H1 (cell line): Measurements from ENCODE around the gene GLB1L3. TPM values are rescaled to one million over a fixed set of nuclear protein-coding genes. Genes with fewer than 3 reads are reported as not detected.

ENCODE experiments used
- CBX8 ChIP-seq: fragments of 300-800, 300-1000 bp; sonication (generic); IDR thresholded peaks from 2 replicates; pipeline ENCODE4 v1.7.1; 2016; ENCODE audit warnings: low read depth, low read length, borderline replicate concordance
- FOSL1 ChIP-seq: IDR thresholded peaks from 2 replicates; pipeline ENCODE4 v1.6.1; 2011; ENCODE audit warnings: mild to moderate bottlenecking, low read depth, low read length, moderate library complexity; ENCODE audit not compliant: insufficient read depth
- KDM1A ChIP-seq: fragments of 200-600, 300-600 bp; sonication (generic); IDR thresholded peaks from 2 replicates; pipeline ENCODE4 v1.7.1; 2016; ENCODE audit warnings: mild to moderate bottlenecking, low read length, borderline replicate concordance
- SIRT6 ChIP-seq: IDR thresholded peaks from one replicate; pipeline ENCODE4 v1.7.1; 2012; ENCODE audit warnings: low read length, inconsistent platforms
- TBP ChIP-seq: IDR thresholded peaks from 2 replicates; pipeline ENCODE4 v1.6.1; 2011; ENCODE audit warnings: low read depth, low read length, improper control_type of control experiment
- polyA plus RNA-seq, 7 experiments: library from polyadenylated mRNA; depleted of rRNA in 3 of 7; stranded (reverse) in 5 of 7; unstranded in 2 of 7; fragments of >200 nt in 5 of 7; fragments of 200-250 nt in 2 of 7; gene quantifications; 1 replicate in 5 of 7; 2 replicates in 1 of 7; 4 replicates in 1 of 7; pipeline versions ENCODE4 v1.2.1 to v1.2.3, GENCODE V29; 2011 to 2013; ENCODE audit warnings: missing spikeins in 2 of 7, mixed read lengths in 2 of 7
- total RNA-seq: library from RNA; stranded (reverse); fragmentation: NEBNext Ultra II Directional; extraction: Animal tissue kit (Norgen Biotek cat#: 25700); gene quantifications from 2 replicates; pipeline ENCODE4 v1.2.1, GENCODE V29; 2021
- TF ChIP-seq, protein P1 (sequence below): IDR thresholded peaks from 2 replicates; pipeline ENCODE4 v1.6.1; 2012; ENCODE audit warnings: inconsistent platforms

The GLB1L3 gene
- total and polyA plus RNA-seq, 2 of the 8 experiments (the other 6 are each of a cell fraction or from before 2014, with no cell fraction given), result 14.9 to 33.2 TPM

DNA sequence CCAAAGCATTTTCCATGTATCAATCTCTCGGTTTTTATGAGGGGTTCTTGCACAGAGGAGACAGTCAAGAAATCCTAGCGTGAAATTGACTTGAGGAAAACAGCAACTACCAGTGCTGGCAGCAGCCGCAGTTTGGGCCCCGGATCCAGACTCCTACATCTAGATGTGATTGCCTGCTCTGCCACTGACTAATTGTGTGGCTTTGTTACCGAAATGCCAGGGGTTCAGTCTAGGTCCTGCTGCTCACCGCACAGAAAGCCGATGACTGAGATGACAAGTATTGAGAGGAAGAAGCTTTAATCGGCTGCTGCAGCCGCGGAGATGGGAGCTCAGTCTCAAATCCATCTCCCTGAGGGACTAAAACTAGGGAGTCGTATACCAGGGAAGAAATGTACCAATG, 8.2 kb upstream of the GLB1L3 start (continued):
- no peak for TF ChIP-seq KDM1A
- TF ChIP-seq, protein P1, sequence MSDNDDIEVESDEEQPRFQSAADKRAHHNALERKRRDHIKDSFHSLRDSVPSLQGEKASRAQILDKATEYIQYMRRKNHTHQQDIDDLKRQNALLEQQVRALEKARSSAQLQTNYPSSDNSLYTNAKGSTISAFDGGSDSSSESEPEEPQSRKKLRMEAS, result no peak
- no peak for TF ChIP-seq SIRT6
- TF ChIP-seq FOSL1, result no peak
- no peak for TF ChIP-seq CBX8
- no peak for TF ChIP-seq TBP
